ENCODE data around the gene LYPD6B.

GRCh38 chr2:149034406-149034805 lies 4.1 kb upstream of the LYPD6B start:
- TF ChIP-seq CTCF (conservative IDR thresholded peaks at IDR 0.05; ENCODE audit: low read depth, low read length) (no peak), EZH2phosphoT487 (IDR thresholded peaks at IDR 0.05; ENCODE audit: borderline replicate concordance, low read length) (no peak)

All from PC-3 (cell line).